Duodenal mucosa (tissue), 2 donors: Measurements from ENCODE around the gene CTNNAL1.

Source experiments
- H3K27ac ChIP-seq: one replicate; pipeline ENCODE4 v1.7.0; 2013; ENCODE audit warnings: low read depth, low read length
- H3K27me3 ChIP-seq, 2 donors: one replicate each; pipeline ENCODE4 v1.7.0; 2013; ENCODE audit warnings: low read length in 2 of 2, control low read depth in 1 of 2; ENCODE audit not compliant: insufficient read depth in 2 of 2, control insufficient read depth in 1 of 2
- H3K36me3 ChIP-seq, 2 donors: one replicate each; pipeline ENCODE4 v1.7.0; 2013; ENCODE audit warnings: low read length in 2 of 2, control low read depth in 1 of 2; ENCODE audit not compliant: insufficient read depth in 2 of 2, control insufficient read depth in 1 of 2
- H3K4me1 ChIP-seq, 2 donors: one replicate each; pipeline ENCODE4 v1.7.0; 2013; ENCODE audit warnings: low read length in 2 of 2, control low read depth in 1 of 2; ENCODE audit not compliant: insufficient read depth in 2 of 2, control insufficient read depth in 1 of 2
- H3K4me3 ChIP-seq, 2 donors: one replicate each; pipeline ENCODE4 v1.7.0; 2013; ENCODE audit warnings: low read length in 2 of 2, low read depth in 1 of 2
- H3K9ac ChIP-seq, 2 donors: one replicate each; pipeline ENCODE4 v1.7.0; 2013; ENCODE audit warnings: low read length in 2 of 2, low read depth in 1 of 2
- H3K9me3 ChIP-seq, 2 donors: one replicate each; pipeline ENCODE4 v1.7.0; 2013; ENCODE audit warnings: low read length in 2 of 2, control low read depth in 1 of 2; ENCODE audit not compliant: control insufficient read depth in 1 of 2

CTNNAL1 gene

GRCh38 chr9:109043578-109043977 is 30.3 kb upstream of the CTNNAL1 start:
- peaks cover 33 to 55% of the 10 kb centered on the region in 2 donors for H3K36me3 ChIP-seq
- H3K4me1 ChIP-seq = no peaks in the 10 kb centered on the region
- no peaks in the 10 kb centered on the region for H3K27me3 ChIP-seq

GRCh38 chr9:109040571-109040970 is 27.3 kb upstream of the CTNNAL1 start:
- Histone ChIP-seq H3K36me3 (peaks cover 13 to 34% of the 10 kb centered on the region in 2 donors), H3K4me1 (peaks cover 0 to 10% of the 10 kb centered on the region in 2 donors), H3K4me3 (no peak overlapping the region), H3K27me3 (no peaks in the 10 kb centered on the region), H3K27ac (no peak overlapping the region), H3K9me3 (no peaks in the 10 kb centered on the region), H3K9ac (no peak overlapping the region)

More at GRCh38 chr9:109043578-109043977, 30.3 kb upstream of the CTNNAL1 start:
- Histone ChIP-seq H3K9ac (no peak overlapping the region), H3K27ac (no peak overlapping the region), H3K9me3 (no peaks in the 10 kb centered on the region), H3K4me3 (no peak overlapping the region)

GRCh38 chr9:109039539-109039938 is 26.2 kb upstream of the CTNNAL1 start:
- Histone ChIP-seq H3K27me3 (no peaks in the 10 kb centered on the region), H3K4me1 (peaks cover 0 to 10% of the 10 kb centered on the region in 2 donors), H3K36me3 (peaks cover 7 to 25% of the 10 kb centered on the region in 2 donors), H3K9me3 (no peaks in the 10 kb centered on the region), H3K9ac (no peak overlapping the region), H3K27ac (no peak overlapping the region), H3K4me3 (no peak overlapping the region)

- peaks cover 0 to 10% of the 10 kb centered on the region in 2 donors for H3K4me1 ChIP-seq
- H3K27ac ChIP-seq = no peak overlapping the region
- H3K9me3 ChIP-seq = no peaks in the 10 kb centered on the region
- no peak overlapping the region for H3K9ac ChIP-seq
- no peaks in the 10 kb centered on the region for H3K27me3 ChIP-seq
- H3K4me3 ChIP-seq = no peak overlapping the region
- peaks cover 8 to 20% of the 10 kb centered on the region in 2 donors for H3K36me3 ChIP-seq
These were observed 24.8 kb upstream of the CTNNAL1 start for GRCh38 chr9:109037946-109038715.

- no peak overlapping the region for H3K9ac ChIP-seq
- peaks cover 10 to 22% of the 10 kb centered on the region in 2 donors for H3K36me3 ChIP-seq
- H3K27ac ChIP-seq = no peak overlapping the region
- peaks cover 0 to 10% of the 10 kb centered on the region in 2 donors for H3K4me1 ChIP-seq
- H3K4me3 ChIP-seq = no peak overlapping the region
- no peaks in the 10 kb centered on the region for H3K27me3 ChIP-seq
- H3K9me3 ChIP-seq = no peaks in the 10 kb centered on the region
These were observed 23.7 kb upstream of the CTNNAL1 start for GRCh38 chr9:109036744-109037680.

- H3K27ac ChIP-seq = no peak overlapping the region
- H3K36me3 ChIP-seq = peaks cover 14 to 20% of the 10 kb centered on the region in 2 donors
- H3K9me3 ChIP-seq = no peaks in the 10 kb centered on the region
These were observed 22.6 kb upstream of the CTNNAL1 start for GRCh38 chr9:109035684-109036423.

GRCh38 chr9:109033941-109034700 is 20.8 kb upstream of the CTNNAL1 start:
- Histone ChIP-seq H3K36me3 (peaks cover 10 to 21% of the 10 kb centered on the region in 2 donors), H3K4me1 (peaks cover 0 to 10% of the 10 kb centered on the region in 2 donors), H3K9me3 (no peaks in the 10 kb centered on the region), H3K27me3 (no peaks in the 10 kb centered on the region), H3K4me3 (no peak overlapping the region), H3K27ac (no peak overlapping the region), H3K9ac (no peak overlapping the region)

More at GRCh38 chr9:109035684-109036423, 22.6 kb upstream of the CTNNAL1 start:
- H3K4me1 ChIP-seq = peaks cover 0 to 10% of the 10 kb centered on the region in 2 donors
- no peaks in the 10 kb centered on the region for H3K27me3 ChIP-seq
- H3K4me3 ChIP-seq = no peak overlapping the region
- no peak overlapping the region for H3K9ac ChIP-seq

GRCh38 chr9:109031241-109031640 is 17.9 kb upstream of the CTNNAL1 start:
- no peak overlapping the region for H3K4me3 ChIP-seq
- H3K27me3 ChIP-seq = no peaks in the 10 kb centered on the region
- H3K9me3 ChIP-seq = no peaks in the 10 kb centered on the region
- no peak overlapping the region for H3K27ac ChIP-seq
- no peak overlapping the region for H3K9ac ChIP-seq
- H3K36me3 ChIP-seq = peaks cover 10 to 14% of the 10 kb centered on the region in 2 donors
- H3K4me1 ChIP-seq = peaks cover 0 to 7% of the 10 kb centered on the region in 2 donors

- Histone ChIP-seq H3K36me3 (peaks cover 14 to 16% of the 10 kb centered on the region in 2 donors), H3K9ac (no peak overlapping the region), H3K27ac (no peak overlapping the region), H3K4me3 (no peak overlapping the region), H3K4me1 (peaks cover 0 to 4% of the 10 kb centered on the region in 2 donors), H3K9me3 (no peaks in the 10 kb centered on the region), H3K27me3 (no peaks in the 10 kb centered on the region)
These were observed 17.1 kb upstream of the CTNNAL1 start for GRCh38 chr9:109030426-109030825.
